WTC11 (cell line): ENCODE measurements around the gene PTPRC. TPM values are rescaled to one million over a fixed set of nuclear protein-coding genes. Genes with fewer than 3 reads are reported as not detected.
A peak's percentile ranks its signal among the peaks of the same experiment; 100 is the strongest.

ENCODE experiments used
- ATAC-seq: fragments of 200-7000 bp; cut with Tn5 transposase; 2 replicates; pipeline ENCODE4 v1.10.0; 2021; ENCODE audit warnings: mild to moderate bottlenecking, moderate library complexity
- CTCF ChIA-PET: fragments of 300-600 bp; sonication (Branson Sonifier 250); formaldehyde crosslinking; loops from one replicate; lab custom pipeline; 2021; ENCODE audit warnings: antibody characterized with exemption; lab: Charles Lee
- POLR2A ChIA-PET: fragments of 350-600 bp; sonication (Branson Sonifier 250); formaldehyde crosslinking; loops from one replicate; lab custom pipeline; 2021; ENCODE audit warnings: antibody characterized with exemption; lab: Charles Lee
- DNase-seq: peaks from one replicate; pipeline ENCODE4 v3.0.0; 2021; ENCODE audit warnings: low spot score
- H3K27ac Mint-ChIP-seq: 2 replicates; pipeline ENCODE4 v1.8.0; 2021; ENCODE audit warnings: mixed read lengths
- H3K27me3 Mint-ChIP-seq: 2 replicates; pipeline ENCODE4 v1.8.0; 2021; ENCODE audit warnings: low read depth, mild to moderate bottlenecking, moderate library complexity, mixed read lengths
- H3K36me3 Mint-ChIP-seq: 2 replicates; pipeline ENCODE4 v1.8.0; 2021; ENCODE audit warnings: mixed read lengths
- H3K4me1 Mint-ChIP-seq: 2 replicates; pipeline ENCODE4 v1.8.0; 2022; ENCODE audit warnings: mixed read lengths
- H3K4me3 Mint-ChIP-seq: 2 replicates; pipeline ENCODE4 v1.8.0; 2021; ENCODE audit warnings: mild to moderate bottlenecking, moderate library complexity, mixed read lengths
- H3K9me3 Mint-ChIP-seq: 2 replicates; pipeline ENCODE4 v1.8.0; 2021; ENCODE audit warnings: mixed read lengths
- ATF1 ChIP-seq: sonication (generic); formaldehyde crosslinking; IDR thresholded peaks from 2 replicates; pipeline ENCODE4 v1.8.1; 2023; ENCODE audit warnings: mild to moderate bottlenecking, moderate library complexity, missing genetic modification reagents
- JAZF1 ChIP-seq: fragments of 250-450 bp; sonication (Bioruptor Pico); IDR thresholded peaks from 2 replicates; pipeline ENCODE4 v1.9.0; 2021; ENCODE audit warnings: moderate library complexity, mild to moderate bottlenecking, inconsistent platforms
- MXD4 ChIP-seq: fragments of 250-450 bp; sonication (Bioruptor Pico); IDR thresholded peaks from 2 replicates; pipeline ENCODE4 v1.8.0; 2021; ENCODE audit warnings: mild to moderate bottlenecking, moderate library complexity, borderline replicate concordance
- NFATC4 ChIP-seq: fragments of 250-450 bp; sonication (Bioruptor Pico); IDR thresholded peaks from 2 replicates; pipeline ENCODE4 v1.9.0; 2021; ENCODE audit warnings: mild to moderate bottlenecking
- SMAD4 ChIP-seq: sonication (generic); formaldehyde crosslinking; IDR thresholded peaks from 2 replicates; pipeline ENCODE4 v1.8.0; 2022; ENCODE audit warnings: mild to moderate bottlenecking, missing genetic modification reagents
- SP1 ChIP-seq: sonication (generic); formaldehyde crosslinking; conservative IDR thresholded peaks from 2 replicates; pipeline ENCODE4 v1.8.1; 2022; ENCODE audit warnings: missing genetic modification reagents
- ZNF416 ChIP-seq: fragments of 250-450 bp; sonication (Bioruptor Pico); IDR thresholded peaks from 2 replicates; pipeline ENCODE4 v1.9.0; 2021; ENCODE audit warnings: mild to moderate bottlenecking, inconsistent platforms
- total RNA-seq: library from RNA; stranded (reverse); gene quantifications from 3 replicates; pipeline ENCODE4 v1.2.3, GENCODE V29; 2021
- TF ChIP-seq, protein P1 (sequence below): sonication (generic); formaldehyde crosslinking; IDR thresholded peaks from 2 replicates; pipeline ENCODE4 v1.8.1; 2022; ENCODE audit warnings: low read depth, missing genetic modification reagents, borderline replicate concordance
- TF ChIP-seq, protein P2 (sequence below): sonication (generic); formaldehyde crosslinking; IDR thresholded peaks from 2 replicates; pipeline ENCODE4 v1.8.1; 2022; ENCODE audit warnings: mild to moderate bottlenecking, missing genetic modification reagents, moderate library complexity, borderline replicate concordance
- TF ChIP-seq, protein P3 (sequence below): sonication (generic); formaldehyde crosslinking; IDR thresholded peaks from 2 replicates; pipeline ENCODE4 v1.8.1; 2023; ENCODE audit warnings: mild to moderate bottlenecking, missing genetic modification reagents, moderate library complexity
- TF ChIP-seq, protein P4 (sequence below): sonication (generic); formaldehyde crosslinking; IDR thresholded peaks from 2 replicates; pipeline ENCODE4 v1.8.0; 2023; ENCODE audit warnings: mild to moderate bottlenecking, missing genetic modification reagents
- TF ChIP-seq, protein P5 (sequence below): fragments of 250-450 bp; sonication (Bioruptor Pico); IDR thresholded peaks from 2 replicates; pipeline ENCODE4 v1.9.0; 2021; ENCODE audit warnings: mild to moderate bottlenecking

PTPRC gene
- total RNA-seq, 1 experiment from 2014 or later: 1.4 TPM

DNA sequence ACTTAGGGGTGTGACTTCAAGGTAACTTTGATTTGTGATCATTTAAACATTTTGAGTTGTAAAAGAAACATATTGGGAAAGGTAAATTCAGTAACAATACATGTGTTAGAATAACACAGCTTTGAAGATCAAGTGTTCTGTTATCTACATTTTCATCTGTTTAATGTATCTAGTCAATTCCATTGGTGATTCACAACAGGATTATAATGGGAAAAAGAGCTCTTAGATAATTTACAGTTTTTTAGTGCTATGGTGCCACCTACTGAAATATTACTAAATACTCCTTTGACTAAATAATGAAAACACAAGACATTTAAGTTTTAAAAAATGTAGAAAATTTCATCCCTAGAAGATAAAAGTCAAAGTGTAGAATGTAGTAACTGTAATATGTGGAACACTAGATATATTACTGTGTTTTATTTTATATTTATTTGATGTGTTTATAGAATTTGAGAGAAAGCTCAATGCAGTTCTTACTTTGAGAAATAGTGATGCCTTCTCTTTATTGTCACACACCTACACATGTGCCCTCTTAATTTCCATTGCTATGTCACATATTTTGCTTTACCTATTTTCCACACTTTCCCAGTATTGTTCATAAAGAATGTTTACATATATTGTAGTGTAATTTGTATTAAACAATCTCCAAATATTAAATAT lies 47.4 kb downstream of the PTPRC start:
- H3K27ac Mint-ChIP-seq: no peak overlapping the region
- CTCF ChIA-PET: interaction anchor here (1.0 to 1.4 kb wide), 4 partner anchors 13 to 221 kb away, joined by 3 to 5 read pairs (median 4); no protein-coding TSS in a partner anchor
- no peak for DNase-seq
- H3K36me3 Mint-ChIP-seq: no peaks in the 10 kb centered on the region
- POLR2A ChIA-PET: no interaction called here
- no peaks in the 10 kb centered on the region for H3K27me3 Mint-ChIP-seq
- no peak overlapping the region for H3K4me3 Mint-ChIP-seq
- TF ChIP-seq, protein P1, sequence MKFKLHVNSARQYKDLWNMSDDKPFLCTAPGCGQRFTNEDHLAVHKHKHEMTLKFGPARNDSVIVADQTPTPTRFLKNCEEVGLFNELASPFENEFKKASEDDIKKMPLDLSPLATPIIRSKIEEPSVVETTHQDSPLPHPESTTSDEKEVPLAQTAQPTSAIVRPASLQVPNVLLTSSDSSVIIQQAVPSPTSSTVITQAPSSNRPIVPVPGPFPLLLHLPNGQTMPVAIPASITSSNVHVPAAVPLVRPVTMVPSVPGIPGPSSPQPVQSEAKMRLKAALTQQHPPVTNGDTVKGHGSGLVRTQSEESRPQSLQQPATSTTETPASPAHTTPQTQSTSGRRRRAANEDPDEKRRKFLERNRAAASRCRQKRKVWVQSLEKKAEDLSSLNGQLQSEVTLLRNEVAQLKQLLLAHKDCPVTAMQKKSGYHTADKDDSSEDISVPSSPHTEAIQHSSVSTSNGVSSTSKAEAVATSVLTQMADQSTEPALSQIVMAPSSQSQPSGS (CRISPR knock-in tag): no peak
- TF ChIP-seq, protein P2, sequence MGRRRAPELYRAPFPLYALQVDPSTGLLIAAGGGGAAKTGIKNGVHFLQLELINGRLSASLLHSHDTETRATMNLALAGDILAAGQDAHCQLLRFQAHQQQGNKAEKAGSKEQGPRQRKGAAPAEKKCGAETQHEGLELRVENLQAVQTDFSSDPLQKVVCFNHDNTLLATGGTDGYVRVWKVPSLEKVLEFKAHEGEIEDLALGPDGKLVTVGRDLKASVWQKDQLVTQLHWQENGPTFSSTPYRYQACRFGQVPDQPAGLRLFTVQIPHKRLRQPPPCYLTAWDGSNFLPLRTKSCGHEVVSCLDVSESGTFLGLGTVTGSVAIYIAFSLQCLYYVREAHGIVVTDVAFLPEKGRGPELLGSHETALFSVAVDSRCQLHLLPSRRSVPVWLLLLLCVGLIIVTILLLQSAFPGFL (CRISPR knock-in tag): no peak
- TF ChIP-seq SP1 (CRISPR knock-in tag): no peak
- TF ChIP-seq, protein P3, sequence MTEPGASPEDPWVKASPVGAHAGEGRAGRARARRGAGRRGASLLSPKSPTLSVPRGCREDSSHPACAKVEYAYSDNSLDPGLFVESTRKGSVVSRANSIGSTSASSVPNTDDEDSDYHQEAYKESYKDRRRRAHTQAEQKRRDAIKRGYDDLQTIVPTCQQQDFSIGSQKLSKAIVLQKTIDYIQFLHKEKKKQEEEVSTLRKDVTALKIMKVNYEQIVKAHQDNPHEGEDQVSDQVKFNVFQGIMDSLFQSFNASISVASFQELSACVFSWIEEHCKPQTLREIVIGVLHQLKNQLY (CRISPR knock-in tag): no peak
- no peak for TF ChIP-seq JAZF1
- TF ChIP-seq, protein P4, sequence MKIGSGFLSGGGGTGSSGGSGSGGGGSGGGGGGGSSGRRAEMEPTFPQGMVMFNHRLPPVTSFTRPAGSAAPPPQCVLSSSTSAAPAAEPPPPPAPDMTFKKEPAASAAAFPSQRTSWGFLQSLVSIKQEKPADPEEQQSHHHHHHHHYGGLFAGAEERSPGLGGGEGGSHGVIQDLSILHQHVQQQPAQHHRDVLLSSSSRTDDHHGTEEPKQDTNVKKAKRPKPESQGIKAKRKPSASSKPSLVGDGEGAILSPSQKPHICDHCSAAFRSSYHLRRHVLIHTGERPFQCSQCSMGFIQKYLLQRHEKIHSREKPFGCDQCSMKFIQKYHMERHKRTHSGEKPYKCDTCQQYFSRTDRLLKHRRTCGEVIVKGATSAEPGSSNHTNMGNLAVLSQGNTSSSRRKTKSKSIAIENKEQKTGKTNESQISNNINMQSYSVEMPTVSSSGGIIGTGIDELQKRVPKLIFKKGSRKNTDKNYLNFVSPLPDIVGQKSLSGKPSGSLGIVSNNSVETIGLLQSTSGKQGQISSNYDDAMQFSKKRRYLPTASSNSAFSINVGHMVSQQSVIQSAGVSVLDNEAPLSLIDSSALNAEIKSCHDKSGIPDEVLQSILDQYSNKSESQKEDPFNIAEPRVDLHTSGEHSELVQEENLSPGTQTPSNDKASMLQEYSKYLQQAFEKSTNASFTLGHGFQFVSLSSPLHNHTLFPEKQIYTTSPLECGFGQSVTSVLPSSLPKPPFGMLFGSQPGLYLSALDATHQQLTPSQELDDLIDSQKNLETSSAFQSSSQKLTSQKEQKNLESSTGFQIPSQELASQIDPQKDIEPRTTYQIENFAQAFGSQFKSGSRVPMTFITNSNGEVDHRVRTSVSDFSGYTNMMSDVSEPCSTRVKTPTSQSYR (CRISPR knock-in tag): no peak
- TF ChIP-seq ZNF416 (CRISPR knock-in tag): no peak
- no peak for TF ChIP-seq ATF1 (CRISPR knock-in tag)
- TF ChIP-seq, protein P5, sequence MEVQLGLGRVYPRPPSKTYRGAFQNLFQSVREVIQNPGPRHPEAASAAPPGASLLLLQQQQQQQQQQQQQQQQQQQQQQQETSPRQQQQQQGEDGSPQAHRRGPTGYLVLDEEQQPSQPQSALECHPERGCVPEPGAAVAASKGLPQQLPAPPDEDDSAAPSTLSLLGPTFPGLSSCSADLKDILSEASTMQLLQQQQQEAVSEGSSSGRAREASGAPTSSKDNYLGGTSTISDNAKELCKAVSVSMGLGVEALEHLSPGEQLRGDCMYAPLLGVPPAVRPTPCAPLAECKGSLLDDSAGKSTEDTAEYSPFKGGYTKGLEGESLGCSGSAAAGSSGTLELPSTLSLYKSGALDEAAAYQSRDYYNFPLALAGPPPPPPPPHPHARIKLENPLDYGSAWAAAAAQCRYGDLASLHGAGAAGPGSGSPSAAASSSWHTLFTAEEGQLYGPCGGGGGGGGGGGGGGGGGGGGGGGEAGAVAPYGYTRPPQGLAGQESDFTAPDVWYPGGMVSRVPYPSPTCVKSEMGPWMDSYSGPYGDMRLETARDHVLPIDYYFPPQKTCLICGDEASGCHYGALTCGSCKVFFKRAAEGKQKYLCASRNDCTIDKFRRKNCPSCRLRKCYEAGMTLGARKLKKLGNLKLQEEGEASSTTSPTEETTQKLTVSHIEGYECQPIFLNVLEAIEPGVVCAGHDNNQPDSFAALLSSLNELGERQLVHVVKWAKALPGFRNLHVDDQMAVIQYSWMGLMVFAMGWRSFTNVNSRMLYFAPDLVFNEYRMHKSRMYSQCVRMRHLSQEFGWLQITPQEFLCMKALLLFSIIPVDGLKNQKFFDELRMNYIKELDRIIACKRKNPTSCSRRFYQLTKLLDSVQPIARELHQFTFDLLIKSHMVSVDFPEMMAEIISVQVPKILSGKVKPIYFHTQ (CRISPR knock-in tag): no peak
- peak; percentile 32; the same call in 1 of the 2 replicates for ATAC-seq
- no peaks in the 10 kb centered on the region for H3K9me3 Mint-ChIP-seq
- peaks cover 35% of the 10 kb centered on the region for H3K4me1 Mint-ChIP-seq

DNA sequence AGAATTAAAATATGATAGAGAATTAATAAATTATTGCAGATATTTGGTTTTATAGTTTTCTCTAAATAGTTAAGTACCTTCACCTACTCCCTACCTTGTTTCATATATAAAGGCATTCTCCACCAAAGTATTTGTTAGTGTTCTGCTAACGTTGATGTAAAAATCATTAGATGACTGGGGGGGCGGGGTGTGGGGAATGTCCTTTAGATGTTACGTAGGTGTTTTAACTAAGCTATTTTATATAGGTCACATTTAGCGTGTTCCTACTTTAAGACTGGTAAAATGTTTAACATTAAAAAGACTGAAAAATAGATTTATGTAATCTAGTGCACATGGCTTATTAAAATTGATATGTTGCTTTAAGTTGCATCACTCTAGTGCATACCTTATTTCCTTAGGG lies 48.6 kb downstream of the PTPRC start:
- Mint-ChIP-seq H3K36me3 (no peaks in the 10 kb centered on the region), H3K9me3 (no peaks in the 10 kb centered on the region), H3K4me1 (peaks cover 31% of the 10 kb centered on the region), H3K27me3 (no peaks in the 10 kb centered on the region)
- TF ChIP-seq ZNF416 (CRISPR knock-in tag) (no peak), MXD4 (CRISPR knock-in tag) (no peak), NFATC4 (CRISPR knock-in tag) (no peak), SMAD4 (CRISPR knock-in tag) (no peak)
- TF ChIP-seq, all 79 proteins: peak for 0
- DNase-seq: no peak
- no peak overlapping the region for H3K27ac Mint-ChIP-seq
- ChIA-PET CTCF (interaction anchor here (0.6 kb wide), 1 partner anchor 22 kb away, joined by 5 read pairs; no protein-coding TSS in a partner anchor), POLR2A (no interaction called here)
- H3K4me3 Mint-ChIP-seq: no peak overlapping the region
- ATAC-seq: no peak
